Neural cell (in vitro differentiated cells): Measurements from ENCODE around the gene CAPS. TPM values are rescaled to one million over a fixed set of nuclear protein-coding genes. Genes with fewer than 3 reads are reported as not detected.

Source experiments
- H2AFZ ChIP-seq: fragments of 200-600, 300-800 bp; sonication (generic), shearing (Covaris generic); 2 replicates; pipeline ENCODE4 v1.6.0; 2014; ENCODE audit warnings: low read depth, mild to moderate bottlenecking, antibody characterized with exemption, low read length, moderate library complexity
- H3F3A ChIP-seq: fragments of 200-600 bp; shearing (Covaris generic); 2 replicates; pipeline ENCODE4 v1.6.1; 2016; ENCODE audit warnings: mild to moderate bottlenecking, moderate library complexity, mixed read lengths, antibody characterized with exemption, low read length; ENCODE audit not compliant: insufficient read depth, poor library complexity, severe bottlenecking
- H3K27ac ChIP-seq: fragments of 200-600, 300-800 bp; sonication (generic), shearing (Covaris generic); 2 replicates; pipeline ENCODE4 v1.5.1; 2014; ENCODE audit warnings: mild to moderate bottlenecking, low read length, moderate library complexity
- H3K27me3 ChIP-seq: fragments of 300-800, 200-600 bp; sonication (generic), shearing (Covaris generic); 2 replicates; pipeline ENCODE4 v1.6.0; 2014; ENCODE audit warnings: mild to moderate bottlenecking, low read depth, low read length, moderate library complexity; ENCODE audit not compliant: insufficient read depth
- H3K36me3 ChIP-seq: fragments of 300-800, 200-600 bp; sonication (generic), shearing (Covaris generic); 2 replicates; pipeline ENCODE4 v1.5.1; 2014; ENCODE audit warnings: mild to moderate bottlenecking, antibody characterized with exemption, low read length, moderate library complexity; ENCODE audit not compliant: insufficient read depth
- H3K4me2 ChIP-seq: fragments of 300-800, 200-600 bp; sonication (generic), shearing (Covaris generic); 2 replicates; pipeline ENCODE4 v1.6.0; 2014; ENCODE audit warnings: mild to moderate bottlenecking, low read length
- H3K4me3 ChIP-seq: fragments of 300-800, 200-600 bp; sonication (generic), shearing (Covaris generic); 2 replicates; pipeline ENCODE4 v1.5.1; 2014; ENCODE audit warnings: mild to moderate bottlenecking, low read length, moderate library complexity
- H3K79me2 ChIP-seq: fragments of 200-600 bp; shearing (Covaris generic); replicated peaks from 2 replicates; pipeline ENCODE4 v1.6.0; 2014; ENCODE audit warnings: mild to moderate bottlenecking, low read length, moderate library complexity; ENCODE audit not compliant: insufficient read depth
- H3K9ac ChIP-seq: fragments of 300-800, 200-600 bp; sonication (generic), shearing (Covaris generic); 2 replicates; pipeline ENCODE4 v1.6.1; 2016; ENCODE audit warnings: mild to moderate bottlenecking, low read length, mixed read lengths
- H3K9me2 ChIP-seq: fragments of 200-600 bp; shearing (Covaris generic); 2 replicates; pipeline ENCODE4 v1.6.1; 2016; ENCODE audit warnings: mild to moderate bottlenecking, low read length, mixed read lengths; ENCODE audit not compliant: insufficient read depth
- H3K9me3 ChIP-seq: fragments of 200-600, 300-800 bp; sonication (generic), shearing (Covaris generic); 2 replicates; pipeline ENCODE4 v1.6.1; 2016; ENCODE audit warnings: mild to moderate bottlenecking, mixed run types, low read length, moderate library complexity, mixed read lengths
- H4K20me1 ChIP-seq: fragments of 200-600 bp; shearing (Covaris generic); 2 replicates; pipeline ENCODE4 v1.6.1; 2016; ENCODE audit warnings: mild to moderate bottlenecking, mixed run types; ENCODE audit not compliant: insufficient read depth
- EP300 ChIP-seq: fragments of 450-650 bp; conservative IDR thresholded peaks from 2 replicates; pipeline ENCODE4 v1.6.1; 2014; ENCODE audit warnings: antibody characterized with exemption, mild to moderate bottlenecking, moderate library complexity; ENCODE audit not compliant: poor library complexity, severe bottlenecking
- EZH2 ChIP-seq: fragments of 200-600, 300-800 bp; shearing (Covaris generic), sonication (generic); IDR thresholded peaks from 2 replicates; pipeline ENCODE4 v1.6.1; 2014; ENCODE audit warnings: antibody characterized with exemption, low read length, borderline replicate concordance, mild to moderate bottlenecking; ENCODE audit not compliant: insufficient read depth, poor library complexity, severe bottlenecking
- MXI1 ChIP-seq: fragments of 450-650 bp; conservative IDR thresholded peaks from 2 replicates; pipeline ENCODE4 v1.6.1; 2014; ENCODE audit warnings: antibody characterized with exemption, mild to moderate bottlenecking; ENCODE audit not compliant: poor library complexity, severe bottlenecking
- POLR2AphosphoS5 ChIP-seq: IDR thresholded peaks from 2 replicates; pipeline ENCODE4 v1.6.1; 2012
- RAD21 ChIP-seq: fragments of 450-650 bp; conservative IDR thresholded peaks from 2 replicates; pipeline ENCODE4 v1.6.1; 2014; ENCODE audit warnings: antibody characterized with exemption, mild to moderate bottlenecking, moderate library complexity
- REST ChIP-seq: IDR thresholded peaks from 2 replicates; pipeline ENCODE4 v1.6.1; 2012; ENCODE audit warnings: borderline replicate concordance
- SMC3 ChIP-seq: fragments of 450-650 bp; conservative IDR thresholded peaks from 2 replicates; pipeline ENCODE4 v1.6.1; 2014; ENCODE audit warnings: antibody characterized with exemption, mild to moderate bottlenecking, moderate library complexity; ENCODE audit not compliant: poor library complexity
- TAF1 ChIP-seq: IDR thresholded peaks from 2 replicates; pipeline ENCODE4 v1.6.1; 2012; ENCODE audit warnings: low read depth
- polyA plus RNA-seq: library from polyadenylated mRNA; depleted of rRNA; stranded (reverse); fragments of >200 nt; gene quantifications from 2 replicates; pipeline ENCODE4 v1.2.3, GENCODE V29; 2014
- TF ChIP-seq, protein P1 (sequence below): fragments of 450-650 bp; IDR thresholded peaks from 2 replicates; pipeline ENCODE4 v1.5.1; 2014; ENCODE audit warnings: antibody characterized with exemption, mild to moderate bottlenecking, moderate library complexity; ENCODE audit not compliant: poor library complexity, severe bottlenecking

The CAPS gene
- polyA plus RNA-seq, 1 donor from 2014 or later = 10.5 TPM

DNA sequence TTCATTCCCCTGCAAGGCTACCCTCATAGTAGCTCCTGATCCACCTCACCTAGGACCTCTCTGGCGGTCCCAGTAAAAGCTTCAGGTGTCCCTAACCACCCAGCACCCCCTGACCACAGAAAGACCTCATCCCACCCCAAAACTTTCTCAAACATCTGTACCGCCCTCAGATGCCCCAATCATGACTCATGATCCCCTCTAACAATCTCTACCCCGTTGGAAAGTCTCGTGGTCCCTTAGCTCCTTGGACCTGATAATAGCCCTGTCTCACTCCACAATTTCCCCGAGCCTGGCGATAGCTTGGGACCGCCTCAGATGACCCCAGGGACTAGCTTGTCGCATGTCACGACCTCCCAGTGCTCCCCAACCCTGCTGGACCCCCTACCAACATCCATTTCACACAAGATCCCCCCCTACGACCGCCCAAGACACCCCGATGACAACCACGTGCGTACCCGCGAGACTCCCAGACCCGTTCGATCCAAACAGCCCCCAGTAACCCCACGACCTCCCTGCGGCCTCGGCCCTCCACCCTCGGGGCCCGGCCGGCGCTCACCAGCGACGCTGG lies 10.9 kb upstream of the CAPS start:
- peak overlapping the region; percentile 70 for H2AFZ ChIP-seq
- TF ChIP-seq MXI1 (no peak), REST (peak; percentile 23)
- H3K9me2 ChIP-seq = no peaks in the 10 kb centered on the region
- H4K20me1 ChIP-seq = no peaks in the 10 kb centered on the region
- peak overlapping the region; percentile 30 for H3K4me2 ChIP-seq
- H3K9ac ChIP-seq = peak overlapping the region; percentile 92
- no peaks in the 10 kb centered on the region for H3K27me3 ChIP-seq
- H3K4me3 ChIP-seq = peak overlapping the region; percentile 82
- no peaks in the 10 kb centered on the region for H3F3A ChIP-seq
- H3K9me3 ChIP-seq = no peaks in the 10 kb centered on the region
- H3K36me3 ChIP-seq = no peaks in the 10 kb centered on the region
- H3K79me2 ChIP-seq = peaks cover 22% of the 10 kb centered on the region
- peak overlapping the region; percentile 79 for H3K27ac ChIP-seq

- Histone ChIP-seq H3K4me2 (peak within 1 kb of the TSS; percentile 63), H3K79me2 (peaks cover 22% of the 10 kb centered on the region), H3K36me3 (no peaks in the 10 kb centered on the region), H4K20me1 (no peaks in the 10 kb centered on the region), H3K4me3 (peak within 1 kb of the TSS; percentile 82), H3K9me2 (no peaks in the 10 kb centered on the region), H3K9ac (peak within 1 kb of the TSS; percentile 92), H3K9me3 (no peaks in the 10 kb centered on the region), H3K27me3 (no peaks in the 10 kb centered on the region), H3K27ac (peak within 1 kb of the TSS; percentile 79), H3F3A (no peaks in the 10 kb centered on the region), H2AFZ (peak within 1 kb of the TSS; percentile 70)
- peak; percentile 44 for TF ChIP-seq REST
- TF ChIP-seq TAF1 = peak; percentile 59
- peak; percentile 68 for TF ChIP-seq EP300
- TF ChIP-seq RAD21 = peak; percentile 52
- no peak for TF ChIP-seq EZH2
- peak; percentile 97 for TF ChIP-seq MXI1
- TF ChIP-seq, protein P1, sequence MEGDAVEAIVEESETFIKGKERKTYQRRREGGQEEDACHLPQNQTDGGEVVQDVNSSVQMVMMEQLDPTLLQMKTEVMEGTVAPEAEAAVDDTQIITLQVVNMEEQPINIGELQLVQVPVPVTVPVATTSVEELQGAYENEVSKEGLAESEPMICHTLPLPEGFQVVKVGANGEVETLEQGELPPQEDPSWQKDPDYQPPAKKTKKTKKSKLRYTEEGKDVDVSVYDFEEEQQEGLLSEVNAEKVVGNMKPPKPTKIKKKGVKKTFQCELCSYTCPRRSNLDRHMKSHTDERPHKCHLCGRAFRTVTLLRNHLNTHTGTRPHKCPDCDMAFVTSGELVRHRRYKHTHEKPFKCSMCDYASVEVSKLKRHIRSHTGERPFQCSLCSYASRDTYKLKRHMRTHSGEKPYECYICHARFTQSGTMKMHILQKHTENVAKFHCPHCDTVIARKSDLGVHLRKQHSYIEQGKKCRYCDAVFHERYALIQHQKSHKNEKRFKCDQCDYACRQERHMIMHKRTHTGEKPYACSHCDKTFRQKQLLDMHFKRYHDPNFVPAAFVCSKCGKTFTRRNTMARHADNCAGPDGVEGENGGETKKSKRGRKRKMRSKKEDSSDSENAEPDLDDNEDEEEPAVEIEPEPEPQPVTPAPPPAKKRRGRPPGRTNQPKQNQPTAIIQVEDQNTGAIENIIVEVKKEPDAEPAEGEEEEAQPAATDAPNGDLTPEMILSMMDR = no peak
- peak; percentile 53 for TF ChIP-seq SMC3
- peak; percentile 95 for TF ChIP-seq POLR2AphosphoS5
These were observed 10.3 kb upstream of the CAPS start, which contains the start of gene NDUFA11 for GRCh38 chr19:5903624-5904351. Gene NDUFA11, minus strand, starts transcription at chr19:5903790. Its CDS starts 82 bp downstream, at chr19:5903708.
